Fibroblast of upper back skin (primary cell): ENCODE measurements around the gene SARDH.
"Not testable (repeated sequence)": the region's sequence is repeated elsewhere in the genome, so short reads cannot be mapped to it uniquely, and the experiment has no call there.

ENCODE experiments used
- DNase-seq: peaks from one replicate; pipeline ENCODE4 v3.0.0-alpha.2; 2013

Gene SARDH

DNA sequence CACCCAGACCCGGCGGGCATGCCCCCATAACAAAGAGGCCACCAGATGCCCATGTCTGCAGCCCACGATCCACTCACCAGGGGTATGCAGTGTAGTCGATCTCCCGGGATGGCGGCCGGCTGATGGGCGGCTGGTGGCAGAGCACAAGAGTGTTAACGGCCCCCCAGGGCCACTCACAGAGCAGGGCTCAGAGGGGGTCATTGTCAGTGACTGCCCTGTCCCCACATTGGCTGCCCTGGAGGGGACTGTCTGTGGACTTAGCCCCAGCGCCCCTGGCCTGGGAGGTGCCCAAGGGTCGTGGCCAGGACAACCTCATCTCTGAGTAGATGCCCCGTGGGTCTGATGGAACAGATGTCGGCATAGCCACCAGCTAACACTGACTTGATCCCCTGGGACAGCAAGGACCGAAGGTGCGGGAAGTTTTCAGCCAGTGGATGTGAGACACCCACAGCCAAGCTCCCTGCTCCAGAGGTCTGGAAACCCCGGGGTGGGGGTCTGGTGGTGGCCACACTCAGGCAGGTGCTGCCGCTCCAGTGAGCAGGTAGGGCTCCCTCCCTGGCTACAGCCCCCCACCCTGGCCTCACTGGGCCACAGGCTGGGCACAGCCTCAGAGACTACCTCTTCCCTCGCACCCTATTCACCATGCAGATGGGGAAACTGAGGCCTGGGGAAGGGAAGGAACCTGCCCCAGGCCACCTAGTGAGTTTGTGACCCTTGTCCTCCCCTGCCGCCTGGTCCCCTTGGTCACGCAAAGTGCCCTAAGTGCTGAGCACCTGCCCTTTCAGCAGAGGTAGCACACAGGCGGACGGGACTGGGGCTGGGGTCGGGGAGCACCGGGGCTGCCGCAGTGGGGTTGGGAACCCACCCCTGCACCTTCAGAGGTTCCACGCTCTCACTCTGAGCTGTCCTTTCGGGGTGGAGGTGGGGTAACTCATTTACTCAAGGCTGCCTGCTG lies 38.1 kb upstream of the SARDH start:
- no peak for DNase-seq

DNA sequence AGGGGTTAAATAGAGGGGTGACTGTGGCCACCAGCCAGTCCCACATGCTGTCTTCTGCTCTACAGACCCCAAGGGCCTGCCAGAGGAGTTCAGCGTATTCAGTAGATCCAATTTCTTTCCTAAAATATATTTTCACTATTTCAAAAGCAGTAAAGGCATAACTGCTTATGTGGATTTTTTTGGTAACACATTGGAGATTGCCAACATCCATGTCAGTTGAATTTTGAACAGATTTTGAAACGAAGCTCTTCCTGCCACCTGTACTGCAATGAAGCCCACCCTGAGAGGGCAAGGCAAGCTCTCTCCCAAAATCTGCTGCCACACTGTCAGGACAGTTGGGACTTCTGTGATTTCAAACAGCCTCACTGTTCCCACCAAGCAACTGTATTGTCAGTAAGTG lies 37.1 kb upstream of the SARDH start:
- no peak for DNase-seq

GRCh38 chr9:133774799-133775198 lies 36.6 kb upstream of the SARDH start:
- DNase-seq, result no peak

DNA sequence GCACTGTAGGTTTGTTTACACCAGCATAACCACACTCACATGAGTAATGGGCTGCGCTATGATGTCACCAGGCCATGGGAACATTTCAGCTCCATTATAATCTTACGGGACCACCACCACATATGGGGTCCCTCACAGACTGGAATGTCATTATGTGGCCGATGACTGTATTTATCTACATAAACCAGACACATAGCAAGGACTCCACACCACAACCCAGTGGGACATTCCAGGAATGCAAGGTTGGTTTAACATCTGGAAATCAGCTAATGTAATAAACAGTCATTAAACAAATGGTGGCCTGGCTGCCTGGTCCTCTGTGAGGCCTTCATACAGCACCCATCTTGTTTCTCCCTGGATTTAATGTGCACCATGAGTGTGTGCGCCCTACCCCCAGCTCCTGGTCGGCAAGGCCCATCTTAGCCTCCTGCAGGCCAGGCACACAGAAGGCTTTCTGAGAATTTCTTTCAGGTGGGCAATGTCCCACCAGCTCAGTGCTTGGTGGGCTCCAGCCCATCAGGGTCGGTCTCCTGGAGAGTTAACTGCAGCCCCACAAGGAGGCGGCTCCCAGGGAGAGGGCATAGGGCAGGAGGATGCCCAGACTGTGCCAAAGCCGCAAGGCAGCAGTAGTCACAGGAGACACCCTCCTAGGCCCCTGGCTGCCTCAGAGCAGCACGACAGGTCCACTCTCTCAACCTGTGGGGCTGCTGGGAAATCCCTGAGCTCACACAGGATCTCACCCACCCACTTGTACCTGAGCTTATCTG lies 35.9 kb upstream of the SARDH start:
- DNase-seq, result peak; percentile 61

- no peak for DNase-seq
Observed at GRCh38 chr9:133772581-133772980, 34.4 kb upstream of the SARDH start.

DNA sequence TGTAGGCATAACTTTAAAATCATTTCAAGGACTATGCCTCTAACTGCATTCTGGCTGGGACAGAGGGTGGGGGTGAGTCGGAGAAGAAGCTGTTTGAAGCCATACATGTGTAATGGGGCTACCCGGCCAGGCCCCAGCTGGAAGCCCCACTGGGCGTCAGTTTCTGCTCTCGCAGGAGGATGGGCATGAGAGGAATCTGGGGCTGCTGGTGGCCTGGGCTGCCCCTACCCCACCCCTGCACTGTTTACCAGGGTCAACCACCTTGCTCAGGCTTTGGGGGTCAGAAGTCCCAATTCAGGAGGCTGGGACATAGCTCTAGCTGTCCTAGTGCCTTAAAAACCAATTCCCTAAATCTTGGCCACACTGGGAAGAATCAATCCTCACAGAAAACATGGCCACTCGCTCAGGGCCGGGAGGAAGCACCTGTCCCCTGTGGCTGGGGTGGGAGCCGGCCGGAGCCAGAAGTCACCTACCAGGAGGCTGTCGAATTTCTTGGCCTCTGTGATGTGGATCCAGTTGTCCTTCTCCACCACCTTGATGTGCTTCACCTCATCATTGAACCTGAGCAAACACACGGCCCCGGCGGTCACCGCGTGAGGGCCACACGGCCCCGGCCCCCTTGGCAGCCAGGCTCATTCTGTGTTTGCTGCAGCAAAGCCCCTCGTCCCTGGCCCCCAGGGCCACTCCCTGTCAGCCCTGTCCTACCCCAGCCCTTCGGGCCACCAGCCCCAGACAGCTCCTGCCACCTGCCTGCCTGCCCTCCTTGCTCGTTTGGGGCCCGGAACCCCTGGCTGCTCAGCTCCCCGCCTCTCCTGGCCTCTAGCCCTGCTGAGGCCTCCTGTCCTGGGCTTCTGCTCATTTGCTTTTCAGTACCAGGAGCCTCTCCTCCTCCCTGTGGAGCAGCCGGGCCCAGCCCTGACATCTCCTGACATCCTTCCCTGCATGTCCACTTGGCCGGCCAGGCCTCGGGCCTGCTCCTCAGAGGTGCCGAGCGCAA lies 33.6 kb upstream of the SARDH start:
- DNase-seq, result no peak

- DNase-seq, result no peak
Observed at GRCh38 chr9:133770076-133770777, 32.1 kb upstream of the SARDH start.

GRCh38 chr9:133769511-133770075 lies 31.4 kb upstream of the SARDH start:
- DNase-seq, result no peak

DNA sequence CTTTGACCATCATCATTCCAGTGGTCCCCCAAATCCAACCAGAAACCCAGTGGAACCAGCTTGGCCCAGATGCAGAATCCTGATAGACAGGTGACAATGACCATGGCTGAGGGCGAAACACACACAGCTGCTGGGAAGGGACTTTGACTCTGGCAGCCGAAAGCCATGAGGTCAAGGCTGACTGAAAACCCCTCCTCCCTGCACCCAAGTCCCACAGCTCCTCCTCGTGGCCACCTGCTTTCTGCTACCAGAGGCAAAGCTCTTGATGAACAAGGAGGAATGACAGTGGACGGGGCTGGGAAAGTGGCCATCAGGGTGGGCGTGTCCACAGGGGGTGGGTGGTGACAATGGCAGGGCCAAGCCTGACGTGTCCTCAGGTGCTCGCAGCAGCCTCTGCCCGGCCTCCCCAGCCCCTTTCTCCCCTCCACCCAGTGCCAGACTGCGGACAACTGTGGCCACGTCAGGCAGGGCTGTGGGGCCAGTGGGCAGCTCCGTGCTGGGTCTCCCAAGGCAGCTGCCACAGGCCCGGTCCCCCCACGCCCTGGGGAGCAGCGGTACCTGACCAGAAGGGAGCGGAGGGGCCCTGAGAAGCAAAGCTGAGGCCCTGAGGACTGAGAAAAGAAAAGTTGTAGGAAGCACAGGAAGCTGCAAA lies 30.8 kb upstream of the SARDH start:
- no peak for DNase-seq

- no peak for DNase-seq
Observed at GRCh38 chr9:133768371-133768858, 30.3 kb upstream of the SARDH start.

GRCh38 chr9:133767625-133768024 lies 29.5 kb upstream of the SARDH start:
- DNase-seq, result no peak

DNA sequence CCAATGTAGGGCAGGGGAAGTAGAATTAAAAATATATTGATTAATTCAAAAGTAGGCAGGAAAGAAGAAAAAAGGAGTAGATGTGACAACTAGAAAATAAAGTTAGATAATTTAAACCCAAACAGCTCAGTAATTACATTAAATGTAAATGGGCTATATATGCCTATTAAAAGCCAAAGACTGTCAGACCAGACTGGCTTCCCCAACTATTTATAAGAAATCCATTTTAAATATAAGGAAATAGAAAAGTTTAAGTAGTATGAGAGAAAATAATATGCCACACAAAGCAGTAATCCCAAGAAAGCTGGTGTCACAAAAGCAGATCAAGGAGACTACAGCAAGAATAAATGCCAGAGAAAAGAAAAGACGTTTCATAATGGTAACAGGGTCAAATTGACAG lies 28.9 kb upstream of the SARDH start:
- no peak for DNase-seq

DNA sequence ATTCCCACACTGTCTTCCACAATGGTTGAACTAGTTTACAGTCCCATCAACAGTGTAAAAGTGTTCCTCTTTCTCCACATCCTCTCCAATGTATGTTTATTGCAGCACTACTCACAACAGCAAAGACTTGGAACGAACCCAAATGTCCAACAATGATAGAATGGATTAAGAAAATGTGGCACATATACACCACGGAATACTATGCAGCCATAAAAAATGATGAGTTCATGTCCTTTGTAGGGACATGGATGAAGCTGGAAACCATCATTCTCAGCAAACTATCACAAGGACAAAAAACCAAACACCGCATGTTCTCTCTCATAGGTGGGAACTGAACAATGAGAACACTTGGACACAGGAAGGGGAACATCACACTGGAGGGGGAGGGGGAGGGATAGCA lies 28.1 kb upstream of the SARDH start:
- DNase-seq, result not testable (repeated sequence)

- no peak for DNase-seq
Observed at GRCh38 chr9:133763272-133764183, 25.4 kb upstream of the SARDH start.

DNA sequence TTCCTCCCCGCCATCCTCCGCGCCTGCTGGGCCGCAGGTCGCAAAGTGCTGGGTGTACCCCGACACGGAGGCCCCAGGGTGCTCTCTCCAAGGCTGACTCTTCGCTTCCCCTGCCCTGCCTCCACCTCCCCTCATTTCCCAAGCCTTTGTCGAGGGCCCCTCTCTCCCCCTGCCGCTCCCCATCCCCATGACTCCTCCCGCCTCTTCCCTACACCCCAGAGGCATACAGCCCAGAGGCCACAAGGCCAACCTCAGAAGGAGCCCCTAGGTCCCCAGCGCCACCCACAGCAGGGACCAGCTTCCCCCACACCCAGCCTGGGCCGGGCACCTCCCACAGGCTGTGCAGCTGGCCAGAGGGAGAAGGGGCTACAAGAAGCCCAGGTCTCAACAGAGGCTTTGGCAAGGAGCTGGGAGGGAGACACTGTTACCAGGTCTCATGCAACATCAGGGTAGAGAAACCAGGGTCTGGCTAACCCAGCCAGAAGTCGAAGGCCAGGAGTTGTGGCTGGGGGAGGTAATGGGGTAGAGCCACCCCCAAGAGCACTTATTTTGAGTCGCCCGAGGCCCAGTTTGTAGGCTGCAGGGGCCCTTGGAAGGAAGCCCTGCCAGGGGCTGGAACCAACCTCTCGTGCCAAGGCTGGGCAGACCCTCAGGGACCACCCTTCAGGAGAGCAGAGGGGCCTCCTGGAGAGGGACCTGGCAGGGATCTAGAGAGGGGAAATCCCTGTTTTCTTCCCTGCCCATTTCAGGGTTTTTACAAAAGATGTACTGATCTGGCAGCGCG lies 24.5 kb upstream of the SARDH start:
- DNase-seq, result no peak

DNA sequence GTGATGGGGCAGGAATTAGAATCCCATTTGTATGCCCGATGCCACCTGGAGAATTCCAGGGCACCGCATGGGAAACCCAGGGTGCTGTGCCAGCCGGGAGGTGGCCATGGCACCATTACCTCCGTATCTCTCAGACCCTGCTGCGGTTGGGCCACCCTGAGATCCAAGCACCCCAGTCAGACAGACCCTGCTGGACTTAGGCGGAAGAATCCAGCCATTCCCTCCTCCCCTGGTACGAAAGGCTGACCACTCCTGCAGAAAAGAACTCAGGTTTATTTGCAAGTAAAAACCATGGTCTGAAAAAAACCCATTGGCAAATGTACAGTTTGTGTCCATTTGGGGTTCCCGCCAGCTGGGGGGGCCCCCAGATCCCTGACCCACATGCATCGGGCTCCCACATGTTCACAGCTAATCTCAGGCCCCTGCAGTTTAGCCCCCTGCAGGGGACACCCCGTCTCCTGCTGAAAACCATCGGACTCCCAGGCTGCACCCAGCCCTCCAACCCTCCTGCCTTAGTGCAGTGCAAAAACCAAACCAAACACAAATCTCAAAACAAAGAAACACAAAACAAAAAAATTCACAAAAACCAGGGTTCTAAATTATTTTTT lies 23.6 kb upstream of the SARDH start:
- DNase-seq, result no peak

DNA sequence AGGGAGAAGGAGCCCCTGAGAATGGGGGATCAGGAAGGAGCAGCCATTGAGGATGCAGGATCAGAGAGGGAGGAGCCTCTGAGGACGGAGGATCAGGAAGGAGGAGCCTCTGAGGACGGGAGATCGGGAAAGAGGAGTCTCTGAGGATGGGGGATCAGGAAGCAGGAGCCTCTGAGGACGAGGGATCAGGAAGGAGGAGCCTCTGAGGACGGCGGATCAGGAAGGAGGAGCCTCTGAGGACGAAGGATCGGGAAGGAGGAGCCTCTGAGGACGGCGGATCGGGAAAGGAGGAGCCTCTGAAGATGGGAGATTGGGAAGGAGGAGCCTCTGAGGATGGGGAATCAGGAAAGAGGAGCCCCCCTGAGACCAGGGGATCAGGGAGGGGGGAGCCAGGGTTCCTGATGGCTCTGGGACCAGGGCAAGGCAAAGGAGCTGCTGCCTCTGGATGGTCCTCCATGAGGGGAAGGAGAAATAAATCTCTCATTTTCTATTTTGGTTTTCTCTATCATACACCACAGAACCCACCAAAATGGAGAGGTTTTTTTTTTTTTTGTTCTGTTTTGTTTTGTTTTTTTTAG lies 22.6 kb upstream of the SARDH start:
- no peak for DNase-seq

DNA sequence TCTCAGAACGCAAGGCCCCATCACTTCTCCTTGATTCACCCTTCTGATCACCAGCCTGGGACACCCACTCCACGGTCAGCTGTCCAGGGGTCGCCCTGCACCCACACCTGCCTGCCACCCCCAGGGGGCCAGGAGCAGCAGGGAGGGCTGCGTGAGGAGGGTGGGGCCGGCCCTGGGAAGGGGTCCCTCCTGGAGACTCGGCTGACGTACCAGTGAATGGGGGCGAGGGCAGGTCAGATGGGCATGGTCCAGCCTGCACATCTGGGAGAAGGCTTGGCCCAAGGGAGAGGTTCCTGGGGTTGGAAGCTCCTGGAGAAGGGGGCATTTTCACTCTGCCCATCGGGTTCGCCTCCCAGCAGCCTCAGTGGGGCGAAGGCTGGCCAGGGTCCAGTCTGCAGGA lies 21.8 kb upstream of the SARDH start:
- no peak for DNase-seq
